Body of pancreas (tissue), 4 donors: Measurements from ENCODE around the gene ARHGEF25.

Experiments used
- CTCF ChIP-seq, 7 experiments: fragments of 450-650 bp in 4 of 7; fragments of 200-600 bp in 3 of 7; sonication (generic) in 3 of 7; IDR thresholded peaks; one replicate each; pipeline ENCODE4 v1.5.1; 2016 to 2019; ENCODE audit warnings: antibody characterized with exemption in 7 of 7
- POLR2A ChIP-seq, 3 donors: fragments of 450-650 bp; IDR thresholded peaks; one replicate each; pipeline ENCODE4 v1.6.1; 2016; ENCODE audit warnings: antibody characterized with exemption in 3 of 3, mild to moderate bottlenecking in 2 of 3

GRCh38 chr12:57602544-57602943 is 8.7 kb upstream of the ARHGEF25 start:
- TF ChIP-seq CTCF (IDR thresholded peaks at IDR 0.05) (no peak), POLR2A (IDR thresholded peaks at IDR 0.05) (no peak)
